Measurements from ENCODE around the gene STX7.

DNA sequence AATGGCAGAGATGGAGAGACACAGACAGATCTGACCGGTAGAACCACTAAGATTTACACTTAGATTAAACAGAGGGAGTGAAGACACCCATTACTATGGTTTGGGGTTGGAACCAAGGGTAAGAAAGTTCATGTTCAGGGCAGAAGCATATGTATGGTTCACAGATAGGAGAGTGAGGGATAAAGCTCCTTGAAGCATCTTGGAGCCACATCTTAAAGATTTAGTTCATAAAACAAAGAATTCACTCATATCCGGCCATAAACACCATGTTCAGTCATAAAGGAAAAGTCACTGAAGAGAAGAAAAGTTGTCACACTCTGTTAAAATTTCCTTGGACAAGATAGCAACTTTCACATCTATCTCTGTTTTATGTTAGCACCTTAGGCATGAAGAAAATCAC lies 18.0 kb downstream of the STX7 start:
- TF ChIP-seq POLR2AphosphoS5 (IDR thresholded peaks at IDR 0.05; ENCODE audit: low read depth, low read length) (no peak), POLR2A (IDR thresholded peaks at IDR 0.05; ENCODE audit: borderline replicate concordance, extremely low read depth, insufficient read depth, insufficient read length) (no peak), FOSL1 (IDR thresholded peaks at IDR 0.05; ENCODE audit: low read depth) (no peak), MAX (IDR thresholded peaks at IDR 0.05) (no peak), EZH2 (IDR thresholded peaks at IDR 0.05) (no peak), REST (IDR thresholded peaks at IDR 0.05; ENCODE audit: low read depth) (no peak), CBX3 (IDR thresholded peaks at IDR 0.05; ENCODE audit: low read depth) (no peak), JUND (IDR thresholded peaks at IDR 0.05) (no peak), RAD21 (IDR thresholded peaks at IDR 0.05; ENCODE audit: low read depth) (no peak), SP1 (IDR thresholded peaks at IDR 0.05; ENCODE audit: low read depth) (no peak)
- TF ChIP-seq, protein P1, sequence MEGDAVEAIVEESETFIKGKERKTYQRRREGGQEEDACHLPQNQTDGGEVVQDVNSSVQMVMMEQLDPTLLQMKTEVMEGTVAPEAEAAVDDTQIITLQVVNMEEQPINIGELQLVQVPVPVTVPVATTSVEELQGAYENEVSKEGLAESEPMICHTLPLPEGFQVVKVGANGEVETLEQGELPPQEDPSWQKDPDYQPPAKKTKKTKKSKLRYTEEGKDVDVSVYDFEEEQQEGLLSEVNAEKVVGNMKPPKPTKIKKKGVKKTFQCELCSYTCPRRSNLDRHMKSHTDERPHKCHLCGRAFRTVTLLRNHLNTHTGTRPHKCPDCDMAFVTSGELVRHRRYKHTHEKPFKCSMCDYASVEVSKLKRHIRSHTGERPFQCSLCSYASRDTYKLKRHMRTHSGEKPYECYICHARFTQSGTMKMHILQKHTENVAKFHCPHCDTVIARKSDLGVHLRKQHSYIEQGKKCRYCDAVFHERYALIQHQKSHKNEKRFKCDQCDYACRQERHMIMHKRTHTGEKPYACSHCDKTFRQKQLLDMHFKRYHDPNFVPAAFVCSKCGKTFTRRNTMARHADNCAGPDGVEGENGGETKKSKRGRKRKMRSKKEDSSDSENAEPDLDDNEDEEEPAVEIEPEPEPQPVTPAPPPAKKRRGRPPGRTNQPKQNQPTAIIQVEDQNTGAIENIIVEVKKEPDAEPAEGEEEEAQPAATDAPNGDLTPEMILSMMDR (IDR thresholded peaks at IDR 0.05 in 2 of 3, conservative IDR thresholded peaks at IDR 0.05 in 1 of 3; ENCODE audit: borderline replicate concordance in 1 of 3, insufficient read depth in 1 of 3, low read depth in 2 of 3, low read length in 2 of 3) = no peak
- TF ChIP-seq, protein P2, sequence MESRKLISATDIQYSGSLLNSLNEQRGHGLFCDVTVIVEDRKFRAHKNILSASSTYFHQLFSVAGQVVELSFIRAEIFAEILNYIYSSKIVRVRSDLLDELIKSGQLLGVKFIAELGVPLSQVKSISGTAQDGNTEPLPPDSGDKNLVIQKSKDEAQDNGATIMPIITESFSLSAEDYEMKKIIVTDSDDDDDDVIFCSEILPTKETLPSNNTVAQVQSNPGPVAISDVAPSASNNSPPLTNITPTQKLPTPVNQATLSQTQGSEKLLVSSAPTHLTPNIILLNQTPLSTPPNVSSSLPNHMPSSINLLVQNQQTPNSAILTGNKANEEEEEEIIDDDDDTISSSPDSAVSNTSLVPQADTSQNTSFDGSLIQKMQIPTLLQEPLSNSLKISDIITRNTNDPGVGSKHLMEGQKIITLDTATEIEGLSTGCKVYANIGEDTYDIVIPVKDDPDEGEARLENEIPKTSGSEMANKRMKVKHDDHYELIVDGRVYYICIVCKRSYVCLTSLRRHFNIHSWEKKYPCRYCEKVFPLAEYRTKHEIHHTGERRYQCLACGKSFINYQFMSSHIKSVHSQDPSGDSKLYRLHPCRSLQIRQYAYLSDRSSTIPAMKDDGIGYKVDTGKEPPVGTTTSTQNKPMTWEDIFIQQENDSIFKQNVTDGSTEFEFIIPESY (IDR thresholded peaks at IDR 0.05; ENCODE audit: extremely low read depth, insufficient replicate concordance, low read length) = no peak
